GM23338 (cell line): ENCODE measurements around the gene HDGFL2. TPM values are rescaled to one million over a fixed set of nuclear protein-coding genes. Genes with fewer than 3 reads are reported as not detected.

Experiments
- ATAC-seq: fragments of 200-7000 bp; cut with Tn5 transposase; 3 replicates; pipeline ENCODE4 v1.9.1; 2020
- DNase-seq: peaks from one replicate; pipeline ENCODE4 v3.0.0-alpha.2; 2015; ENCODE audit warnings: low spot score
- H2AFZ ChIP-seq: fragments of 200-600 bp; sonication (generic); 2 replicates; pipeline ENCODE4 v1.8.0; 2016; ENCODE audit warnings: antibody characterized with exemption, mild to moderate bottlenecking, moderate library complexity
- H3F3A ChIP-seq: fragments of 200-600 bp; sonication (generic); replicated peaks from 2 replicates; pipeline ENCODE4 v1.8.0; 2017; ENCODE audit warnings: antibody characterized with exemption, mixed run types, low read depth
- H3K27ac ChIP-seq: fragments of 200-600 bp; sonication (generic); 2 replicates; pipeline ENCODE4 v1.6.1; 2016; ENCODE audit warnings: low read depth
- H3K27me3 ChIP-seq: fragments of 200-600 bp; sonication (generic); 2 replicates; pipeline ENCODE4 v1.8.0; 2016; ENCODE audit warnings: mild to moderate bottlenecking, mixed run types, moderate library complexity; ENCODE audit not compliant: insufficient read depth
- H3K36me3 ChIP-seq: fragments of 200-600 bp; sonication (generic); 2 replicates; pipeline ENCODE4 v1.8.0; 2016; ENCODE audit warnings: mild to moderate bottlenecking; ENCODE audit not compliant: insufficient read depth
- H3K4me1 ChIP-seq: fragments of 200-600 bp; sonication (generic); 2 replicates; pipeline ENCODE4 v1.8.0; 2016; ENCODE audit warnings: mild to moderate bottlenecking, moderate library complexity; ENCODE audit not compliant: insufficient read depth
- H3K4me2 ChIP-seq: fragments of 200-600 bp; sonication (generic); 2 replicates; pipeline ENCODE4 v1.7.1; 2017; ENCODE audit warnings: mixed run types
- H3K4me3 ChIP-seq: fragments of 200-600 bp; sonication (generic); 2 replicates; pipeline ENCODE4 v1.6.1; 2016; ENCODE audit warnings: mixed run types
- H3K79me2 ChIP-seq: fragments of 200-600 bp; sonication (generic); replicated peaks from 2 replicates; pipeline ENCODE4 v1.8.0; 2017; ENCODE audit warnings: mild to moderate bottlenecking; ENCODE audit not compliant: insufficient read depth
- H3K9me2 ChIP-seq: fragments of 200-600 bp; sonication (generic); 2 replicates; pipeline ENCODE4 v1.8.0; 2017; ENCODE audit not compliant: insufficient read depth
- H4K20me1 ChIP-seq: fragments of 200-600 bp; sonication (generic); replicated peaks from 2 replicates; pipeline ENCODE4 v1.8.0; 2017; ENCODE audit warnings: mild to moderate bottlenecking; ENCODE audit not compliant: insufficient read depth
- H3K27ac Mint-ChIP-seq: 2 replicates; pipeline ENCODE4 v1.8.0; 2020; ENCODE audit warnings: inconsistent platforms, mild to moderate bottlenecking, moderate library complexity, mixed read lengths
- H3K27me3 Mint-ChIP-seq: 3 replicates; pipeline ENCODE4 v1.8.0; 2022; ENCODE audit warnings: low read depth, mild to moderate bottlenecking, moderate library complexity, mixed read lengths, inconsistent platforms; ENCODE audit not compliant: insufficient read depth, poor library complexity
- H3K36me3 Mint-ChIP-seq: 3 replicates; pipeline ENCODE4 v1.8.0; 2021; ENCODE audit warnings: low read depth, mild to moderate bottlenecking, inconsistent platforms, moderate library complexity, mixed read lengths
- H3K4me1 Mint-ChIP-seq: 3 replicates; pipeline ENCODE4 v1.8.0; 2020; ENCODE audit warnings: mild to moderate bottlenecking, inconsistent platforms, mixed read lengths
- H3K4me3 Mint-ChIP-seq: 3 replicates; pipeline ENCODE4 v1.8.0; 2021; ENCODE audit warnings: moderate library complexity, mild to moderate bottlenecking, inconsistent platforms, mixed read lengths
- H3K9me3 Mint-ChIP-seq: 3 replicates; pipeline ENCODE4 v1.8.0; 2020; ENCODE audit warnings: moderate library complexity, mild to moderate bottlenecking, inconsistent platforms, mixed read lengths
- ETS1 ChIP-seq: IDR thresholded peaks from 2 replicates; pipeline ENCODE4 v1.6.1; 2016; ENCODE audit warnings: antibody characterized with exemption
- JUNB ChIP-seq: IDR thresholded peaks from one replicate; pipeline ENCODE4 v1.6.1; 2016; ENCODE audit warnings: antibody characterized with exemption; ENCODE audit not compliant: unreplicated experiment
- NANOG ChIP-seq: IDR thresholded peaks from 2 replicates; pipeline ENCODE4 v1.6.1; 2016; ENCODE audit warnings: antibody characterized with exemption, borderline replicate concordance
- POLR2AphosphoS5 ChIP-seq: IDR thresholded peaks from 2 replicates; pipeline ENCODE4 v1.6.1; 2016; ENCODE audit warnings: antibody characterized with exemption, low read depth
- REST ChIP-seq: IDR thresholded peaks from one replicate; pipeline ENCODE4 v1.6.1; 2018; ENCODE audit warnings: antibody characterized with exemption; ENCODE audit not compliant: unreplicated experiment
- STAT1 ChIP-seq: IDR thresholded peaks from one replicate; pipeline ENCODE4 v1.6.1; 2016; ENCODE audit warnings: antibody characterized with exemption; ENCODE audit not compliant: unreplicated experiment
- ZNF114 ChIP-seq: fragments of 250-450 bp; sonication (Bioruptor Pico); IDR thresholded peaks from 2 replicates; pipeline ENCODE4 v1.5.0; 2020; ENCODE audit warnings: mild to moderate bottlenecking, moderate library complexity
- ZNF331 ChIP-seq: fragments of 250-450 bp; sonication (Bioruptor Pico); IDR thresholded peaks from 2 replicates; pipeline ENCODE4 v1.5.0; 2020; ENCODE audit warnings: low read depth, mild to moderate bottlenecking, moderate library complexity
- polyA plus RNA-seq: library from polyadenylated mRNA; unstranded; fragments of >200 nt; fragmentation: Nextera tagmentation; extraction: Ambion mirVana; gene quantifications from 2 replicates; pipeline ENCODE4 v1.2.1, GENCODE V29; 2016
- total RNA-seq: library from RNA; depleted of rRNA; stranded (reverse); fragments of >200 nt; shearing (Covaris generic); gene quantifications from 2 replicates; pipeline ENCODE4 v1.2.3, GENCODE V29; 2014

The HDGFL2 gene
- total and polyA plus RNA-seq, 2 experiments from 2014 or later: 64.8 to 113 TPM

- no peaks in the 10 kb centered on the region for H3K9me3 Mint-ChIP-seq
- H3K36me3 ChIP-seq: peaks cover 10% of the 10 kb centered on the region; the same call in 1 of the 2 replicates
- ATAC-seq: no peak
These were observed 27.2 kb downstream of the HDGFL2 start for GRCh38 chr19:4499318-4499717.

GRCh38 chr19:4499855-4500254 is 27.8 kb downstream of the HDGFL2 start:
- Histone ChIP-seq H2AFZ (no peak overlapping the region), H3F3A (no peaks in the 10 kb centered on the region), H3K9me2 (no peaks in the 10 kb centered on the region), H3K27ac (no peak overlapping the region), H3K36me3 (peaks cover 7% of the 10 kb centered on the region; the same call in 1 of the 2 replicates), H3K4me1 (no peaks in the 10 kb centered on the region), H3K4me3 (no peak overlapping the region), H3K4me2 (no peak overlapping the region), H3K27me3 (no peaks in the 10 kb centered on the region), H4K20me1 (no peaks in the 10 kb centered on the region; the same call in 1 of the 2 replicates), H3K79me2 (no peaks in the 10 kb centered on the region)
- Mint-ChIP-seq H3K9me3 (no peaks in the 10 kb centered on the region), H3K27ac (no peak overlapping the region), H3K4me3 (no peak overlapping the region), H3K4me1 (no peaks in the 10 kb centered on the region), H3K27me3 (peaks cover 9% of the 10 kb centered on the region), H3K36me3 (peaks cover 26% of the 10 kb centered on the region)
- TF ChIP-seq REST (no peak), ZNF114 (CRISPR knock-in tag) (no peak), POLR2AphosphoS5 (no peak), ETS1 (no peak)
- DNase-seq (no peak), ATAC-seq (no peak)

More at GRCh38 chr19:4499318-4499717, 27.2 kb downstream of the HDGFL2 start:
- Histone ChIP-seq H3K27ac (no peak overlapping the region), H3K27me3 (no peaks in the 10 kb centered on the region), H3K79me2 (no peaks in the 10 kb centered on the region), H3K9me2 (no peaks in the 10 kb centered on the region), H3K4me3 (no peak overlapping the region), H3K4me2 (no peak overlapping the region), H3F3A (no peaks in the 10 kb centered on the region), H2AFZ (no peak overlapping the region), H3K4me1 (no peaks in the 10 kb centered on the region), H4K20me1 (no peaks in the 10 kb centered on the region; the same call in 1 of the 2 replicates)
- Mint-ChIP-seq H3K4me1 (no peaks in the 10 kb centered on the region), H3K27me3 (peaks cover 9% of the 10 kb centered on the region), H3K36me3 (peaks cover 29% of the 10 kb centered on the region), H3K4me3 (no peak overlapping the region), H3K27ac (no peak overlapping the region)
- TF ChIP-seq JUNB (no peak), STAT1 (no peak), ZNF331 (no peak), NANOG (no peak), ZNF114 (CRISPR knock-in tag) (no peak)
- no peak for DNase-seq
